GM19372 (cell line): Measurements from ENCODE around the gene CD163L1.
A peak's percentile ranks its signal among the peaks of the same experiment; 100 is the strongest.

Experiments
- ATAC-seq: cut with Tn5 transposase; IDR thresholded peaks from one replicate; pipeline ENCODE4 v1.9.1; 2021; ENCODE audit warnings: mild to moderate bottlenecking, low read depth, moderate library complexity; ENCODE audit not compliant: unreplicated experiment

CD163L1 gene

GRCh38 chr12:7411343-7411742 is 32.6 kb downstream of the CD163L1 start:
- no peak for ATAC-seq

- ATAC-seq, result no peak
Measured at GRCh38 chr12:7404275-7404674, 39.7 kb downstream of the CD163L1 start.

- ATAC-seq, result no peak
Measured at GRCh38 chr12:7403466-7403865, 40.5 kb downstream of the CD163L1 start.

- no peak for ATAC-seq
Measured at GRCh38 chr12:7399089-7399488, 44.9 kb downstream of the CD163L1 start.

GRCh38 chr12:7396418-7396817 is 47.5 kb downstream of the CD163L1 start:
- no peak for ATAC-seq

GRCh38 chr12:7395950-7396349 is 48.0 kb downstream of the CD163L1 start:
- ATAC-seq, result no peak

- ATAC-seq, result no peak
Measured at GRCh38 chr12:7387289-7387688, 56.7 kb downstream of the CD163L1 start.

- ATAC-seq, result no peak
Measured at GRCh38 chr12:7383157-7383556, 60.8 kb downstream of the CD163L1 start.

- ATAC-seq, result no peak
Measured at GRCh38 chr12:7376196-7376595, 67.8 kb downstream of the CD163L1 start.

- ATAC-seq, result no peak
Measured at GRCh38 chr12:7375145-7375543, 68.8 kb downstream of the CD163L1 start.

- ATAC-seq, result no peak
Measured at GRCh38 chr12:7374423-7375144, 69.4 kb downstream of the CD163L1 start.

- ATAC-seq, result no peak
Measured at GRCh38 chr12:7373226-7373625, 70.7 kb downstream of the CD163L1 start.

- peak; percentile 79 for ATAC-seq
Measured at GRCh38 chr12:7369274-7369729, 74.7 kb downstream of the CD163L1 start.

GRCh38 chr12:7362734-7363133 is 81.2 kb downstream of the CD163L1 start:
- ATAC-seq, result no peak

GRCh38 chr12:7361265-7361664 is 82.7 kb downstream of the CD163L1 start:
- ATAC-seq, result no peak

GRCh38 chr12:7354529-7354928 is 89.4 kb downstream of the CD163L1 start:
- no peak for ATAC-seq

- ATAC-seq, result no peak
Measured at GRCh38 chr12:7352661-7353060, 91.3 kb downstream of the CD163L1 start.

- no peak for ATAC-seq
Measured at GRCh38 chr12:7351177-7351576, 92.8 kb downstream of the CD163L1 start.

GRCh38 chr12:7349418-7349817 is 94.5 kb downstream of the CD163L1 start:
- ATAC-seq, result no peak

GRCh38 chr12:7346551-7347225 is 97.3 kb downstream of the CD163L1 start:
- no peak for ATAC-seq

- no peak for ATAC-seq
Measured at GRCh38 chr12:7344833-7345606, 98.9 kb downstream of the CD163L1 start.
